H1 (cell line): ENCODE results near the gene TAF4. TPM values are rescaled to one million over a fixed set of nuclear protein-coding genes. Genes with fewer than 3 reads are reported as not detected.

Source experiments
- ASH2L ChIP-seq: fragments of 200-600, 300-600 bp; sonication (generic); IDR thresholded peaks from one replicate; pipeline ENCODE4 v1.7.1; 2017; ENCODE audit warnings: low read length
- BACH1 ChIP-seq: IDR thresholded peaks from 2 replicates; pipeline ENCODE4 v1.6.1; 2012; ENCODE audit warnings: low read length, improper control_type of control experiment
- CBX5 ChIP-seq: fragments of 300-800, 300-1000 bp; sonication (generic); IDR thresholded peaks from 2 replicates; pipeline ENCODE4 v1.7.1; 2016; ENCODE audit warnings: antibody characterized with exemption, low read length, low read depth
- CREB1 ChIP-seq: IDR thresholded peaks from 2 replicates; pipeline ENCODE4 v1.6.1; 2012; ENCODE audit warnings: inconsistent platforms
- CTBP2 ChIP-seq: IDR thresholded peaks from 2 replicates; pipeline ENCODE4 v1.7.0; 2011; ENCODE audit warnings: borderline replicate concordance, mild to moderate bottlenecking, moderate library complexity, mixed read lengths, low read length; ENCODE audit not compliant: insufficient read depth, insufficient read length
- SIRT6 ChIP-seq: IDR thresholded peaks from one replicate; pipeline ENCODE4 v1.7.1; 2012; ENCODE audit warnings: low read length, inconsistent platforms
- SP2 ChIP-seq: IDR thresholded peaks from 2 replicates; pipeline ENCODE4 v1.6.1; 2012; ENCODE audit warnings: mild to moderate bottlenecking, low read length, inconsistent platforms
- TEAD4 ChIP-seq: IDR thresholded peaks from 2 replicates; pipeline ENCODE4 v1.6.1; 2012; ENCODE audit warnings: low read depth, low read length, inconsistent platforms, mixed read lengths
- polyA plus RNA-seq, 7 experiments: library from polyadenylated mRNA; depleted of rRNA in 3 of 7; stranded (reverse) in 5 of 7; unstranded in 2 of 7; fragments of >200 nt in 5 of 7; fragments of 200-250 nt in 2 of 7; gene quantifications; 1 replicate in 5 of 7; 2 replicates in 1 of 7; 4 replicates in 1 of 7; pipeline versions ENCODE4 v1.2.1 to v1.2.3, GENCODE V29; 2011 to 2013; ENCODE audit warnings: missing spikeins in 2 of 7, mixed read lengths in 2 of 7
- total RNA-seq: library from RNA; stranded (reverse); fragmentation: NEBNext Ultra II Directional; extraction: Animal tissue kit (Norgen Biotek cat#: 25700); gene quantifications from 2 replicates; pipeline ENCODE4 v1.2.1, GENCODE V29; 2021

The TAF4 gene
- total and polyA plus RNA-seq, 2 of the 8 experiments (the other 6 are each of a cell fraction or from before 2014, with no cell fraction given) = 16.0 to 30.1 TPM

- TF ChIP-seq BACH1 = no peak
- no peak for TF ChIP-seq CTBP2
- TF ChIP-seq SIRT6 = no peak
- no peak for TF ChIP-seq CBX5
- TF ChIP-seq CREB1 = no peak
- TF ChIP-seq SP2 = no peak
- TF ChIP-seq TEAD4 = no peak
- no peak for TF ChIP-seq ASH2L
Measured at GRCh38 chr20:61979090-61979489, 86.6 kb downstream of the TAF4 start (continued).
